HG02642 (cell line): Measurements from ENCODE around the gene IL17F.
"Not testable (repeated sequence)": the region's sequence is repeated elsewhere in the genome, so short reads cannot be mapped to it uniquely, and the experiment has no call there.

Experiments
- ATAC-seq: cut with Tn5 transposase; IDR thresholded peaks from one replicate; pipeline ENCODE4 v1.9.1; 2021; ENCODE audit warnings: mild to moderate bottlenecking; ENCODE audit not compliant: unreplicated experiment, poor library complexity

IL17F gene

DNA sequence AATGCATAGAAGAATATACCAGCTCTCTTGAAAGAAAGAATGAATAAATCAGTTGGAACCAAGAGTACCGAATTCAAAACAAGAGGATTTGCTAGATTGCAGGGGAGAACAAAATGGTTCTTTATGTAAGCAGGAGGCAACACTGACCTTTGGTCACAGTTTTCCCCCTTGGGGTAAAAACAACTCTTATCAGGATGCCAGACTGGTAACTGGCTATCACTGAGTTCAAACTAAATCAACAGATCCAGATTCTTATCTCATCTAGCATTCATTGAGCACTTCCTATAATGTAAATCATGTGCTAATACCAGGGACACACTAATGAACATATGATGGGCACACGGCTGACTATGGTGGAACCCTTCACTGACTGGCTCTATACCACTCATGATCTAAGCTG is 4.8 kb upstream of the IL17F start:
- ATAC-seq: no peak

DNA sequence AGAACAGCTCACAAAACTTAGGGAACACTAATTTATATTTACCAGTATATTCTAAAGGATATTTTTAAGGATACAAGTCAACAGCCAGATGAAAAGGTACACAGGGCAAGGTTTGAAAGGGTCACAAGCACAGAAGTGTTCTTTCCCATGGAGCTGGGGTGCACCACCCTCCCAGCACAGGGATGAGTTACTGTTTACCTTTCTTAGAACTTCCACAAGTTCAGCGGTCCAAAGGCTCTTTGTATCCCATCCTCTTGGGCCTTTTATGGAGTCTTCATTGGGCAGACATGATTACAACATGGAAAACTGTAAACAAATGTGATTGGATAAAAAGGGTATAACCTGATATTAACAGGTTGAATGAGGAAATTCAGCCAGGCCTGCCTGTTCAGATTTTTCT is 1.1 kb upstream of the IL17F start:
- ATAC-seq: no peak

DNA sequence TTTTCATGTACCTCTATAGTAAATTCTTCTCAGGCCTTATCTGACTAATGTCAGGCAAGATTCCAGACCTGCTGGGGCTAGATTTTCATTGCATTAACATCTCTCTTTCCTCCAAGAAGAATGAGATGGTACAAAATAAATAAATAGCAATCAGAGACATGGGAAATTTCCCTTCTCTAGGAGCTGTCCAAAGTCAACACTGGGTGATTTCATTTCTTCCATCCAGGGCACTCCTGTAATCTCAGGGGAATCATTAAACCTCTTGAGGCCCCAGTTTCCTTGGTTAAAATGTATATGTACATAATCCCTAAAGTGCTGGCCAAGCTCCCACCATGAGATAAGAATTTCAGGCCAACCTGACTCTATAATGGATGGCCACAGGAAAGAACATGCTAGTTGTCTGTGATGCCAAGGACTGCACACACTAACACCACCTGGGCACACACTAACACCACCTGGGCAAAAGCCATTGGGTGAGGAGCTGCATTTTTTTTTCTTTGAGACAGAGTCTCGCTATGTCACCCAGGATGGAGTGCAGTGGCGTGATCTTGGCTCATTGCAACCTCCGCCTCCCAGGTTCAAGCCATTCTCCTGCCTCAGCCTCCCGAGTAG is 912 bp downstream of the IL17F start:
- ATAC-seq: no peak

DNA sequence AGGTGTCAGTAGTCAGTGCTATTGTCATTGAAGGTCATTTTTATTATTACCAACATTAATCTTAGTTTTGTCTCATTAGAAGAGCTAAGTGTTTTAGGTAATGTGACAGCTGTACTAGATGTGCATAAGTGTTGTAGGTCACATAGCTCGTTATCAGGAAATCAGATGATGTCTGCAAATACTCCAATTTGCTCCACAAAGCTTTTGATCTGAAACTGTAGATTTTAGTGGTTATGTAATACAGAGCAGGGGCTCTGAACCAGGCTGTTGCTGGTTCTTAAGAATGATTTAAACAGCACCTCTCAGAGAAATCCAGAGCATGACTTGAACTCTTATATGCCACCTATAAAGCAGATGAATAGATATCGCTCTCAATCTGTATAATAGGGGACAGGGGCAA is 2.5 kb downstream of the IL17F start:
- ATAC-seq: no peak

DNA sequence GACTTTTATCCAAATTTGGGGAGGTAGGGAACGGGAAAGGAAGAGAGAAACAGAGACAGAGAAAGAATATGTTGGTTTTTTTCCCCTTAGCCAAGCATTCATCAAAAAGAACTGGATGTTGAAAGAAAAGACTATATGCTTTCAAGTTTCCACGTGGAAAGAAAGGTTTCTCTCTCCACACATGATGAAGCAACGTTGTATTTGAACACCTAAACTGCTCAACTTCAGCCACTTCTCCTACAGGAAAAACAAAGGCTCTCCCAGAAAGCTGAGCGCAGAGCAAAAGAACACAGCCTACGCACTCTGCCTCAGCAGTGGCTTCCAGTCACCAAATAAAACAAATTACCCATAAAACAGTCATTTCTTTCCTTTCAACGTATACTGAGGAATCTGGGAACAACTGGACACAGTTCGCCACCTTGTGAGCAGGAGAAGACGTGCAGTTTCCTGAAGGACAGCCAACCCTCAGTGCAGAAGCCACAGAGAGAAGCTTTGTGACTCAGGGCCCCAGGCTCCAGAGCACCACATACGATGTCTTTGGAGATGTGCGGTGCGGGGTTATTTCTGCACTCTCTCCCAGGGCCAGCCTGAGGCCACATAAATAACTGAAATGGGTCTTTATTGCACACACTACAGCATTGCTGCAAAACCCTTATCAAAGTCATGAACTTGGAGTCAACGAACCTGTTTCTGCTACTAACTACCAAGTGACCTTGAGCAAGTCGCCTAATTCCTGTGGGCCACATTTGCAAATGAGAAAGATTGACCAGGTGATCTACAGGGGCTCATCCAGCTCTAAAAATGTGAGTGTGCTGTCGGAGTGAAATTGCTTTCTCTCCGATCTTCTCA is 10.1 kb downstream of the IL17F start:
- peak; percentile 81 for ATAC-seq

DNA sequence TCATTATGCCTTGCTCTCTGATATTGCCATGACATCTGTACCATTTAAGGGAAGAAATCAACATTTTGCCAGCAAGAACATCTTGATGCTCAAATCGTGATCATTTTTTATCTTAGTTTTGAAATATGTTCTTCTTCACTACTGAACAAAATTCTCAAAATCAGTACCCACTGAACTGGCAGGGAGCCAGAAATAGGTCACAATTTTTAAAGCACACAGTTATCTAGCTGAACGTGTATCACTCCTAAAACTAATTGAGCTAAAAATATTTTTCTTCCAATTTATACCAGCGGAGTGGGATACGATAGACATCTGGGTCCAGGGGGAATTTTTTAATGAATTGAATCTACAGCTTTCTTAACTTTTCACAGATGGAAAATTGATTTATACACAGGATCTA is 11.3 kb downstream of the IL17F start:
- ATAC-seq: no peak

DNA sequence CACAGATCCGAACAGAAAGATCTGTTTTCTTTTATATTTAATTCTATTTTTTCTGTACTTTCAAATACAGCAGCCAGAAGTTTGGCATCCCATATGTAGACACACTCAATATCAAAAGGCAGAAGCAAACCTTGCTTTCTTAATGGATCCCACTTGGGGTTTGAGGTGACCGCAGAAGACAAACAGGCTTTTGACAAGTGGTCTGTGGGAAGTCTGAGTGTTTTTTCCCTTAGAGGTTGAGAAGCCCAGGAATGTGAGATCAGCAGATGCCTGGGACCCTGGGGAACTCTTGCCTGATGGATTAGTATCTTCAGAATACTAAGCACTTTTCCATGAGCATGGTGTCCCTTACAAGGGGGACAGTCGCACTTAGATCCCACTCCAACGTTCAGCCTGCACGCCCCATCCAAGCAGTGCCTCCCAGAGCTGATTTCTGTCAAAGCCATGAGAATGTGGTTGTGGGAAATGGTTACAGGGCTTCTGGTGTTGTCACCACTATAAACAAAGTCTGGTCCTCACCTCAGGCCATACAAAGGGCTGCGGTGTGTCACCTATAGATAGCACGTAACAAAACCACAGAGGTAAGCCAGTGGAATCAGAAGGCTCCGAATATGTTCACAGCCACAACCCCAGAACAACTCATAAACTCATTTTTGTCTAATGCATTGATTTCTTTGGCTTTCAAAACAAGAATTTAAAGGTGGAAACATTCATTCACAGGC is 12.7 kb downstream of the IL17F start:
- no peak for ATAC-seq

DNA sequence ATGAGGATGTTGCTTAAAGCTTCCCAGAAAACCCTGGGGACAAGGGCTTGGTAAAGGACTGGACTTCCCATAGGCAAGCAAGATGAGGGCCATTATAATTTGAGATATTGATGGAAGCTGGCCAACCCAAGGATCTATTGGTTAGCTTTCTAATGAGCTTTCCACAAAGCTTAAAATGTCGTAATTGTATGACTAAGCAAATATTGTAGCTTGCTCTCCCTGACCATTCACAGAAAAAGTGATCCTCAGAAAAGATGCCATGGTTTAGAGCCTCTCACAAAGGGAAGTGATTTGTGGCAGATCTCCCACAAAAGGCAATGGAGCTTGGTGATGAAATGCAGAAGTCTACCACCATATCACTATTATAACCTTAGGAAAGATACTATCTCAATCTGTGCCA is 13.6 kb downstream of the IL17F start:
- ATAC-seq: no peak

DNA sequence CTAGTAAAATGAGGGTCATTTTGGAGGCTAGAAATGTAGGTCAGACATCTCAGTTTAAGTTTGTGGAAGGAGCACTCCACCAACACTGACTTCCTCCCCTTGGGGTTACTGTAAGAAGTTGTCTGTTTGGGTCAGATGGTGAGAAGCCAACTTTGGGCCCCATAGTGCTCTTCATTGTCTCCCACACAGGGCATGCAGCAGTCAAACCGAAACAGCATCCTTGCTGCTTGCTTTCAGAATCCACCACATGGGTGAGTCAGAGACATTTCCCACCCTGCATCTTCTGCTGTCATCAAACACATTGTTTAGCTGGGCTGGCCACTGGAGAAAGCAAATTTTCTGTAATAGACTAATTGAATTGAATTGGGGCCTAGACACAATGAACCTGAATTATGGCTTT is 16.8 kb downstream of the IL17F start:
- peak; percentile 99 for ATAC-seq

DNA sequence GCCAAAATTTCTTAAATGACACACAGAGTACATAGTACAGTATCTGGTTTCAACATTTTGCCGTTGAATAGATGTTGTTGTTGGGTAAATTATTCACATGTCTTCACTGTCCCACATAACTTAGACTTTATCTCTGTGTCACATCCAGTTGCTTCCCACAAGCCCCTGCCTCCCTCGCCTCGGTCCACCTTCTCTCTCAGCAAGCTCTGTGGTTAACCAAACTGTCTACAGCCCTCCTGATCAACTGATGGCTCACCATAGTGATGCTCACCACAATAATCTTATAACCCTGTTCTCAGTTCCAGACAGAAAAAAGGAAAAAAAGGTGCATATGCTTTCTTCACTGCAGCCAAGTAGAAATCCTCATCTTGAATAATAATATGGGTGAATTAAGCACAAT is 23.0 kb downstream of the IL17F start:
- ATAC-seq: peak; percentile 77

DNA sequence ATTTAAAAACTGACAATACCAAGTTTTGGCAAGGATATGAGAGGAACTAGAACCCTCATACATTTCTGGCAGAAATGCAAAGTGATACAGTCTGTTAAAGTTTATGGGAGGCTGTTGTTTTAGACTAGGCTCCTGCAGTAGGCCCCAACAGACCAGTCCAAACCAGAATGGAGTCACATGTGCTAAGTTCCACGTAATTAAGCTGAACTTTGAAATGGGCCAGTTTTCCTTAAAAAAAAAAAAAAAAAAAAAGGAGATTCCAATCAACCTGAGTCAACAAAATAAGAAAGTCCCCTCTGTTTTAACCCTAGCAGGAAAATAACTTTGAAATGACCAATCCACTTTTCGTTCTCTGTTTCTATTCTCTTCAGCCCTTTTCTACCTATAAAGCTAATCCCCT is 26.5 kb downstream of the IL17F start:
- ATAC-seq: no peak

DNA sequence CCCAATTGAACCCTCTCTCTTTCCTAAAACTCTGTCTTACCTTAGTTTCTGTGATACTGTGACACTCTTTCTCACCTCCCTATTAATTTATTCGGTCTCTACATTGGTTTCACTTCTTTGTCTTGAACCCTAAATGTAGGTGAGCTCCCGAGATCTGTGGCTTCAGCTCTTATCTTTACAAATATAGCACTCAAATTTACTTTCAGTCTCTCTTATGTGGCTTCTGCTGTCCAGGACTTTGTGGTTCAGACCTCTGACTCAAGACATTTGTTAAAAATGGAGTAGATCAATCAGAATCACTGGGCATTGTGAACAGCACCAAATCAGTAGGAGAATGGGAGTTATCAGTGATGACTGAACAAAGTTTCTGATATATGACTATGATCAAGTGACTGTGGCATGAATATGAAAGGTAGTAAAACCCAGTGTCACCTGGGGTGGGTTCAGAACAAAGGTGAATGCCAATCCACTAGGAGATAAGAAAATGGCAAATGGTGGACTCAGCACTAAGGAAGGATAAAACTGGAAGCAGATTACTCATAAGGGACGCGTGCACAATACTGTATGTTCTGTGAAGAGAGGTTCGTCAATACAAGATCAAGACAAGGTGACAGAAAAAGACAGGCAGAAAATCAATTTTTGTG is 27.2 kb downstream of the IL17F start:
- no peak for ATAC-seq

DNA sequence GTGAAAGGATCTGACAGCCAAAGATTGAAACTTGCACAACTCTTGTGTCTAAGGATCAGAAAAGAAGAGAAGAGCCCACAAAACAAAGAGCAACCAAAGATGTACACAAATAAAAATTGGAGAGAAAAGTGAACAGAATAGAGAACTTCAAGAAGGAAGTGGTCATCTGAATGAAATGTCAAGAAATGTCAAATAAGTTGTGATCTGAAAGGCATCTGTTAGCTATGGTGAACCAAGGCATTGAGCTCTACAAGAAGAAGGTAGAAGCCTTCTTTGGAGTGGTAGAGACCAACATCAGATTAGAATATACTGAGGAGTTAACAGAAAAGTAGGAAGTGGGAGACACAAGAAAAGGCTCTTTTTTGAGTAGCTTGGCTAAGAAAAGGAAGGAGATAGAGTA is 28.5 kb downstream of the IL17F start:
- ATAC-seq: no peak

DNA sequence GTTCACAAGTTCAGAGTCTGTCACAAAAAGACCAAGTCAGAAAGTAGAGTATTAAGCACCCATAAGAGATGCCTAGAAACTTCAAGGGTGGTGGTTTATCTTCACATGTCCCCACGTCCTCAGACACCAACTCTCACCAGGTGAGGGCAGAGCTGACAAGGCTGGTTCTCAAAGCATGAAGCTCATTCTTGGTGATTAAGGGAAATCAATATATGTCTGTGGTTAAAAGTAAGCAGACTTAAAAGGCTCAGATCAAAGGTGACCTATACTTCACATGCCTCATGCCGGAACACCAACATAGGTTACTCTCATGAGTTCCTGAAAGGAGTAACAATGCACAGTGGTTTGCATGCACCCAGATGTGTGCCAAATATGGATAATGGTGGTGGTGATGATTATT is 31.2 kb downstream of the IL17F start:
- ATAC-seq: no peak

DNA sequence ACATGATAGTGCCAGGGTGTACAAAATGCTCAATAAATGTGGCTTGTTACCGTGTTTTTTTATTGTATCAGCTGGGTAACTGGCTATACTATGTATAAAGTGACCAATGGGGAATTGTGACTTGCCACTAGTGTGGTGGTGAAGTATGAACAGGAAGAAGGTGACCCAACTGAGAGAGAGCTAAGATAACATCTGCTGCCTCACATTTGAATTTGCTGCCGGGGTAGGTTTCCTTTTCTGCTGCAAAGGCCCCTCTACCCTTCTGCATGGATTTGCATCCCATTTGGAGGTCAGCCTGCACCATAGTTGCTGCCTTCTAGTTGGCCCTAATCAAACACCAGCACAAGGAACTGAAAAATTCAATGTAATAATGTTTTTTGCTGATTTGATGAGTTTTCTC is 34.1 kb downstream of the IL17F start:
- peak; percentile 77 for ATAC-seq

DNA sequence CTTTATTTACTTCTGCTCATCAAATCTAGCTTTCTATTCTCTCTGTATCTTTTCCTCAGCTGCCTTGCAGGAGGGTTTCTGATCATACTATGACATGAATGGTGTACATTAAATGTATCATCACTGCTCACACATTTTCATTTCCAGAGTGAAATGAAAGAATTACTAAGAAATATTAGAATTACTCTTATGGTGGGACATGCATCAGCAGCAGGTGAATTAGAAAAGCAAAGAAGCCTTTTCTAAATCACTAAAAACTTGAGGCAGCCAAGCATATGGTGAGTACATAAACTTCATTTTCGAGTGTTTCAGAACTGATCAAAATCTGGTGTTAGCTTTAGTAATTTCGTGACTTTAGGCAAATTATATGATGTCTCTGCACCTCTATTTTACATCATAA is 34.5 kb downstream of the IL17F start:
- ATAC-seq: peak; percentile 48

DNA sequence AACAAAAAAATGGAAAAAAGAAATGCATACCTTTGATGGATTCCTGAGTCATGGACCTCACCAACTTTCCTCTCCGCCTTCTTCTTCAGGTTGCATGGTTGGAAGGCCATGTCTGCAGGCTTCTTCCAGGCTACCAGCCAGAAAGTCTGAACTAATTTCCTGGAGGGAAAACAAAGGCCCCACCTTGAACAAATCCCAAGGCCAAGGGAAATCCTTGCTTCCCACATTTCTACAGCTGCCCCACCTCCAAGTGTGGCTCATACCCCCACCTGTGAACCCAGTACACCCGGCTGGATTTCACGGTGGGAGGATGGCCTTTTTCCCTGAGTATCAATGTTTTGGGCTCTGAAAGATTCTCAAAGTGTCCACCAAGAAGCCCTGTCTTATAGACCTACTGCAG is 35.7 kb downstream of the IL17F start:
- no peak for ATAC-seq

DNA sequence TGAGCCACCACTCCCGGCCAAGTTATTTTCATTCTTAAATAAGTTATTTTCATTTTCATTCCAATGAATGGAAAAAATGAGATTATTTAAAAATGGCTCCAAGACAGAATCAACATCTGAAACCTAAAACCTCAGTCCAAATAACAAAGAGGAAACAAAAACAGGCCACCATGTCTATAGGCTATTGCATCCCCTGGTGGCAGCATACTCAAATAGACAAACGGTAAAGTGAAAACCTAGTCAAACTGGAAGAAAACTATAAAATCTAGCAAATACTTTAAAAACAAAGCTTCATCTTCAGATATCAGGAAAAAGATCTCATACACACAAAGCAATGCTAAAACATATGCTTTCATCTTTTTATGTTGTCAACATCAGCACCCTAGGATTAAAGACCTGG is 37.2 kb downstream of the IL17F start:
- ATAC-seq: no peak

DNA sequence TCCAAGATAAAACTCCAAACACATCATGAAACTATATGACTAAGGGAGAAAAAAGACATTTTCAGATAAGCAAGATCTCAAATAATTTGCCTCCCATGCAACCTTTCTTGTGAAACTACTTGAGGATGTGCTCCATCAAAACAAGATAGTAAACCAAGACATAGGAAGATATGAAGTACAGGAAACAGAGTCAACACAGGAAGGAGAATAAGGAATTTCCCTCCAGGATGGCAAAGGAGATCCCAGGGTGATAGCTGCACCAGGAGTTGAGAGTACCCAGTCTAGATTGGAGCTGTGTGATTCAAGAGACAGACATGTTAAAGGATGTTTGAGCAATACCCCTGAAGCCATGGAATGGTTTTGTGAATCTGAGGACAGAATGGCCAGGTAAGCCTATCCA is 42.8 kb downstream of the IL17F start:
- no peak for ATAC-seq

DNA sequence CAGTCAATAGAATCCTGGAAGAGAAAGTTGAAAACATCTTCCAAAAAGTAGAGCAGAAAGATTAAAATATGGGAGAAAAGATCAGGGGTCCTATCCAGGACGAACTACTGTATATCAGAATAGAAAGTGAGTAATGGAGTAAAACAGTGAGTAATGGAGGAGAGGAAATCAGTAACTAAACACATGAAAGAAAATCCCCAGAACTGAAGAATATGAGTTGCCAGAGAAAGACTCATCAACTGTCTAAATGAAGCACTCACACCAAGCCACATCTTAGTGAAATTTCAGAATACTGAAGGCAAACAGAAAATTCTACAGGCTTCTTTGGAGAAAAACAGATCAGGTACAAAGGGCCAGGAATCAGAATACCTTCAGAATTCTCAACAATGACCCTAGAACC is 43.3 kb downstream of the IL17F start:
- no peak for ATAC-seq

DNA sequence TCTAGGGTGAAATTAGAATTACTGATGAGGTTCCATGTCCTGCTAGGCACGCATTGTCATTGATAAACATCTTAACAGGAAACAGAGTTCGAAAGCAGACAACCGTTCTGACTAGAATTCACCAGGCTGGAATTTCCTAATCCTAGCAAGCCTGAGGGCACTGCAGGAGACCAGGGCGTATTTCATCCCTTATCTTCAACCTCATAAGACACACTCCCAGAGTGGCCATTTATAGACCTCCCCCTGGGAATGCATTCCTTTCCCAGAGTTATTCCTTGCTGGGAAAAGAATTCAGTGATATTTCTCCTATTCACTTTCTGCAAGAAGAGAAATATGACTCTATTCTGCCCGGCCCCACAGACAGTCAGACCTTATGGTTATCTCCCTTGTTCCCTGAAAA is 44.2 kb downstream of the IL17F start:
- not testable (repeated sequence) for ATAC-seq
